GM12801 (cell line): ENCODE results near the gene ZPBP2.

Source experiments
- CTCF ChIP-seq: IDR thresholded peaks from one replicate; pipeline ENCODE4 v1.5.1; 2011; ENCODE audit warnings: control low read depth; ENCODE audit not compliant: insufficient read length; ENCODE audit errors: extremely low read depth

The ZPBP2 gene

GRCh38 chr17:39871801-39872200 is 3.8 kb downstream of the ZPBP2 start:
- TF ChIP-seq CTCF, result no peak

- TF ChIP-seq CTCF, result no peak
Observed at GRCh38 chr17:39872751-39873150, 4.7 kb downstream of the ZPBP2 start.

- TF ChIP-seq CTCF, result no peak
Observed at GRCh38 chr17:39887078-39887477, 19.1 kb downstream of the ZPBP2 start.

GRCh38 chr17:39889200-39889599 is 21.2 kb downstream of the ZPBP2 start:
- TF ChIP-seq CTCF, result no peak

GRCh38 chr17:39894681-39895376 is 26.8 kb downstream of the ZPBP2 start:
- no peak for TF ChIP-seq CTCF

- no peak for TF ChIP-seq CTCF
Observed at GRCh38 chr17:39898088-39898487, 30.1 kb downstream of the ZPBP2 start.

- no peak for TF ChIP-seq CTCF
Observed at GRCh38 chr17:39899215-39899614, 31.2 kb downstream of the ZPBP2 start.
